Measurements from ENCODE around the gene RAB35.

RAB35 gene

DNA sequence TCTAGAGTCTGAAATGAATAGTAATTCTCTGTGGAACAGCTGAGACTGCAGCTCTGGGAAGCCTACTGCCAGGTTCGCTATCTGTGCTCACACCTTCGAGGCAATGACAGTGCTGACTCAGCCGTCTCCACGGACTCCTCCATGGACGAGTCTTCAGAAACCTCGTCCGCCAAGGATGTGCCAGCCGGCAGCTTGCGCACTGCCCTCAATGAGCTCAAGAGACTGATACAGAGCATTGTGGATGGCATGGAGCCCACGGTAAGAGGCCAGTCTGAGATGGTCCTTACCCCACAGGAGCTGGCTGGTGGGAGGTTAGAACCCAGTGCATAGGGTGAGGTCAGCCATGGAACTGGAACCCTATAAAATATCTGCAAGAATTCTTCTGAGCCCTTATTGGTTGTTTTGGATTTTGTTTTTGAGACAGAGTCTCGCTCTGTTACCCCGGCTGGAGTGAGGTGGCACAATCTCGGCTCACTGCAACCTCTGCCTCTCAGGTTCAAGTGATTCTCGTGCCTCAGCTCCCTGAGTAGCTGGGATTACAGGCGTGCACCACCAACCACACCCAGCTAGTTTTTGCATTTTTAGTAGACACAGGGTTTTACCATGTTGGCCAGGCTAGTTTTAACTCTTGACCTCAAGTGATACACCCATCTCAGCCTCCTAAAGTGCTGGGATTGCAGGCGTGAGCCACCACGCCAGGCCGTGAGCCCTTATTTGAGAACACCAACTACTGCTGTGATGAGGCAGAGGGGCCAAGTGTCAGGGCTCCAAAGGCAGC lies 43.9 kb downstream of the RAB35 start:
- no peak overlapping the region for H3K27ac ChIP-seq
- TF ChIP-seq, protein P1, sequence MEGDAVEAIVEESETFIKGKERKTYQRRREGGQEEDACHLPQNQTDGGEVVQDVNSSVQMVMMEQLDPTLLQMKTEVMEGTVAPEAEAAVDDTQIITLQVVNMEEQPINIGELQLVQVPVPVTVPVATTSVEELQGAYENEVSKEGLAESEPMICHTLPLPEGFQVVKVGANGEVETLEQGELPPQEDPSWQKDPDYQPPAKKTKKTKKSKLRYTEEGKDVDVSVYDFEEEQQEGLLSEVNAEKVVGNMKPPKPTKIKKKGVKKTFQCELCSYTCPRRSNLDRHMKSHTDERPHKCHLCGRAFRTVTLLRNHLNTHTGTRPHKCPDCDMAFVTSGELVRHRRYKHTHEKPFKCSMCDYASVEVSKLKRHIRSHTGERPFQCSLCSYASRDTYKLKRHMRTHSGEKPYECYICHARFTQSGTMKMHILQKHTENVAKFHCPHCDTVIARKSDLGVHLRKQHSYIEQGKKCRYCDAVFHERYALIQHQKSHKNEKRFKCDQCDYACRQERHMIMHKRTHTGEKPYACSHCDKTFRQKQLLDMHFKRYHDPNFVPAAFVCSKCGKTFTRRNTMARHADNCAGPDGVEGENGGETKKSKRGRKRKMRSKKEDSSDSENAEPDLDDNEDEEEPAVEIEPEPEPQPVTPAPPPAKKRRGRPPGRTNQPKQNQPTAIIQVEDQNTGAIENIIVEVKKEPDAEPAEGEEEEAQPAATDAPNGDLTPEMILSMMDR (conservative IDR thresholded peaks at IDR 0.05): no peak

DNA sequence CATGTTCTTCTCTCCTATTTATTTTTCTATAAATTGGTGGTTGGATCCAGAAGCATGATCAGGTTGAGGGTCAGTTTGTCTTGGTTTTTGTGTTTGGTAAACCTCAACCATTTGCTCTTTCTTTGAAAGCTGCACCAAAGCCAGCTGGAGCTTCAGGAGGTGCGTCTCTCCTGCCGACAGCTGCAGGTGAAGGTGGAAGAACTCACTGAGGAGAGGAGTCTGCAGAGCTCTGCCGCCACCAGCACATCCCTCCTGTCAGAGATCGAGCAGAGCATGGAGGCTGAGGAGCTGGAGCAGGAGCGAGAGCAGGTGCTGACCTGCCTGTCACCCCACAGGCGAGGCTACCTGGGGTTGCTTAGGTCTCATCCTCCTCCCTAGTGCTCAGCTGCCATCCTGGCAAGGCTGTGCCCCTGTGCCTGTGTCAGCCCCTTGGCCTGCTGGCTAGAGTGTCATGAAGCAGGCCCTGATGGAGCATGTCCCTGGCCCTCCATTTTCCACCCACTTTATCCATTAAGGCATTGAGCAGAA lies 45.0 kb downstream of the RAB35 start:
- no peak overlapping the region for H3K27ac ChIP-seq
- TF ChIP-seq, protein P1 (conservative IDR thresholded peaks at IDR 0.05): no peak

DNA sequence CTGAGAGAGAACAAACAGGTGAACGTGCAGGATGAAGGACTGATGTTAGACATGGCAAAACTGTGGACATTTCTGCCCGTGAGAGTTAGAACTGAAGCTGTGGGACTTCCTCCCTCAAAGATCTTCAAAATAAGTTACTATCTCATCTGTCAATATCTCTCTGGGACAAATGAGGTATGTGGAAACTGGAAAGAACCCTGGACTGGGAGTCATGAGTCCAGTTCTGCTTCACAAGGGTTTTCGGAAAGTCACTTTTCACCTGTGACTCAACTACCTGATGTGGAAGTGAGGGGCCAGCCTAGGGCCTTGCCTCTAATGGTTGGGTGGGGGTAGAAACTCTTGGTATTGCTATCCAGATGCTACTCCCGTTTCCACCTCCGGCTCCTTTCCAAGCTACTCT lies 47.3 kb downstream of the RAB35 start:
- TF ChIP-seq, protein P1 (conservative IDR thresholded peaks at IDR 0.05): no peak
- H3K27ac ChIP-seq: no peak overlapping the region

DNA sequence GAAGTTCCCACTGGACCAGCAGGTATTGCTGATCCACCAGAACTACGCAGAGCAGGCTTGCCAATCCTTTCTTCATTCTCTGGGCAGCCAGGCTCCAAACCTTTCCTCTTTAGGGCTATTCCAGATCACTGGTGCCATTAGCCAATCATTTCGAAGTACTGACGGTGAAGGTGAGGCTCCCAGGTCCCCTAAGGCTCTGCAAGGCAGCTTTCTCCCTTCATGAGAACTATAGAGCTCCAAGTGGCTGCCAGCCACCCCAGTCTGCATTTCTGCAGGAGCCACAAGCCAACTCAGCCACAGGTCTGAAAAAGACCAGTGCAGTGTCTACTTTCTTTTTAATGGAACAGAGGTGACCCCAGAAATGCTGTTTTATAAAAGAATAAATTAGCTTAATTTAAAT lies 48.7 kb downstream of the RAB35 start:
- TF ChIP-seq, protein P1 (conservative IDR thresholded peaks at IDR 0.05): no peak
- H3K27ac ChIP-seq: no peak overlapping the region

DNA sequence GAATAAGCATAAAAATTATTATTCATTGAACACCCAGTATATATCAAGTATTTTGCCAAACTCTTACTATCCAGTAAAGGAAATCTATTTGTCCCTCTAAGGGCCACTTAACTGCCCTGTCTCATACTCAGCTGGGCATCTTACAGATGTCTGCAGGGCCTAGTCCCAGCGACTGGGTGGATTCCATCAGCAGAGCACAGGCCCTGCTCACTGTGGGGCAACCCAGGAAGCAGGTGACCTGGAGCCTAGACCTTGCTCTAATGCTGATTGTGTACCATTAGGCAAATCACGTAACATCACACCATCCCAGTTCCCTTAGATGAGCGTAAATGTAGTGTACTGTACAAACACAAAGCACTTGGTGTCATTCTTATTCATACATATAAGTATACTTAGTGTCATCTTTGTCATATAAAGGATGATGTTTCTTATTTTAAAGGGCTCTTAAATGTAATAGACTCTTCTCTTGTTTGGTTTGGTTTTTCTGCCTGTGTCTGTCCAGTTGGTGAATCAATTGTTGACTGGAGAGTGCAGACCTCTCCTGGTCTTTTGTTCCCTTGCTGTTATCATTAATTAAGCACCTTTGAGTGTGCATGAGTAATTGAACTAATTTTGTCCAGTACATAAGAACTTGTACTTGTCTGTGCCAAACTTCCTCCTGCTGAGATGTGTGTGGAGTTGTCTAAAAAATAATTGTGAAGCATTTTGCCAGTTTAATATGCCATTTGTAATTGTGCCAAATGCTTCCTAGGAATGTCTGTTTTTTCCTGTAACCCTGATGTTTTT lies 49.3 kb downstream of the RAB35 start:
- TF ChIP-seq, protein P1 (conservative IDR thresholded peaks at IDR 0.05): no peak
- H3K27ac ChIP-seq: no peak overlapping the region

DNA sequence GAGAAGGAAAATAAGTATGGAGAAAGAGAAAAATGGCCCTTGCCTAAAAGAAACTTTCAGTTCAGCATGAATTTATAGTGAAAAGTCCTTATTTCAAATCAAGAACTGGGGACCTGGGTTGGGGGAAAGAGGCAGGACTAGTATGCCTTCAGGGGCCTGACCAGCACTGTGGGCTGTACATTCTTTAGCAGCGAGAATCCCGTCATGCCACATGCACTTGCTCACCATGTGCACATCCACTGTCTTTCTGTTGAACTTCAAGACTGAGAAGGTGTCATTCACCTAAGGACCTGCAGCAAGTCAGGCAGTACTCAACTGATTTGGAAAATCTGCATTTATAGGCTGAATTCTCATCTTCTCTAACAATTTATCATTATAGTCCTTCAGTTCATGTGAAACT lies 50.2 kb downstream of the RAB35 start:
- no peak overlapping the region for H3K27ac ChIP-seq
- TF ChIP-seq, protein P1 (conservative IDR thresholded peaks at IDR 0.05): no peak

DNA sequence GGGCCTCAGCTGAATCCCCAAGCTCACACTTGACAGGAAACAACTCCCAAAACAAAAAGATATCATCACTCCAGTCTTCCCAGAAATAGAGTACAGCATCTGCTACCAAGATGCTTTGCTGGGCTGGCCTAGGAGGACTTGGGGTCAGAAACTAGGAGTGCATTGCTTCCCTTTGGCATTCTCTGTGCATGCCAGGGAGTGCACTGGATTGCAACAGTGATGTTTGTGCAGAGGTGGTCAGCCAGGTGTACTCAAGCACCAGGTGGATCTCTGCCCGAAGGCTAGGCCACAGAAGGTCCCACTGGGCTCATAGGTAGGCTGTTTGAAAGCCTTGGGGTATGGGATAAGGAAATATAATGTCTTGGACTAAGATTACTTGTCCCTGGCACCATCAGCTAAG lies 51.1 kb downstream of the RAB35 start:
- no peak overlapping the region for H3K27ac ChIP-seq
- TF ChIP-seq, protein P1 (conservative IDR thresholded peaks at IDR 0.05): no peak
